Measurements from ENCODE around the gene UTS2R. TPM values are rescaled to one million over a fixed set of nuclear protein-coding genes. Genes with fewer than 3 reads are reported as not detected.

UTS2R gene
- total RNA-seq, 1 donor from 2014 or later, result not detected

DNA sequence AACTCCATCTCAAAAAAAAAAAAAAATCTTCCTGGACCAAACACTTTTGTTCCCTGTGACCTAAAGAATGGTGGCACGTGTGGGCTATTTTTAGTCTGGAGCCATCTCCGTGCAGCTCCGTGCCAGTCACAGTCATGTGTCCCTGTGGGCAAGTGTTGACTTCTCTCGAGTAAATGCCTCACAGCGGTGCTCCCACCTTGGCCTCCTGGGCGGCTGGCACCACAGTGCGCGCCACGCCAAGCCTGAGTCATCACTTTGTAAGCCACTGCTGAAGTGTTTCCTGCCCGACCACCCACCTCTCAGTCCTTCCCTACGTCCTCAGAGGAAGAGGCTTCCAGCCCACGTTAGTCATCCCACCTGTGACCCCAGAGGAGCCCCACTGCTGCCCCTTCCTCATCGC is 35.7 kb downstream of the UTS2R start:
- no peaks in the 10 kb centered on the region for H3F3A ChIP-seq (ENCODE audit: low read depth)
- H3K4me3 ChIP-seq, result no peak overlapping the region
- TF ChIP-seq, protein P1, sequence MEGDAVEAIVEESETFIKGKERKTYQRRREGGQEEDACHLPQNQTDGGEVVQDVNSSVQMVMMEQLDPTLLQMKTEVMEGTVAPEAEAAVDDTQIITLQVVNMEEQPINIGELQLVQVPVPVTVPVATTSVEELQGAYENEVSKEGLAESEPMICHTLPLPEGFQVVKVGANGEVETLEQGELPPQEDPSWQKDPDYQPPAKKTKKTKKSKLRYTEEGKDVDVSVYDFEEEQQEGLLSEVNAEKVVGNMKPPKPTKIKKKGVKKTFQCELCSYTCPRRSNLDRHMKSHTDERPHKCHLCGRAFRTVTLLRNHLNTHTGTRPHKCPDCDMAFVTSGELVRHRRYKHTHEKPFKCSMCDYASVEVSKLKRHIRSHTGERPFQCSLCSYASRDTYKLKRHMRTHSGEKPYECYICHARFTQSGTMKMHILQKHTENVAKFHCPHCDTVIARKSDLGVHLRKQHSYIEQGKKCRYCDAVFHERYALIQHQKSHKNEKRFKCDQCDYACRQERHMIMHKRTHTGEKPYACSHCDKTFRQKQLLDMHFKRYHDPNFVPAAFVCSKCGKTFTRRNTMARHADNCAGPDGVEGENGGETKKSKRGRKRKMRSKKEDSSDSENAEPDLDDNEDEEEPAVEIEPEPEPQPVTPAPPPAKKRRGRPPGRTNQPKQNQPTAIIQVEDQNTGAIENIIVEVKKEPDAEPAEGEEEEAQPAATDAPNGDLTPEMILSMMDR (IDR thresholded peaks at IDR 0.05), result no peak
- TF ChIP-seq EZH2 (IDR thresholded peaks at IDR 0.05) (no peak), EZH2phosphoT487 (IDR thresholded peaks at IDR 0.05) (no peak)
- Mint-ChIP-seq H3K4me3 (no peak overlapping the region), H3K4me1 (no peaks in the 10 kb centered on the region), H3K9me3 (no peaks in the 10 kb centered on the region), H3K36me3 (peaks cover 8% of the 10 kb centered on the region), H3K27ac (no peak overlapping the region), H3K27me3 (ENCODE audit: insufficient read depth, low read depth) (peaks cover 4% of the 10 kb centered on the region)
- no peak overlapping the region for H3K27ac ChIP-seq
- H3K9ac ChIP-seq, result no peak overlapping the region
- no peaks in the 10 kb centered on the region for H3K9me3 ChIP-seq (ENCODE audit: low read depth)
- H3K36me3 ChIP-seq, result no peaks in the 10 kb centered on the region
- H3K27me3 ChIP-seq, result no peaks in the 10 kb centered on the region
- H3K4me1 ChIP-seq, result no peaks in the 10 kb centered on the region
- H4K20me1 ChIP-seq (ENCODE audit: low read depth), result peaks cover 23% of the 10 kb centered on the region
- H3K79me2 ChIP-seq (ENCODE audit: low read depth), result no peaks in the 10 kb centered on the region
- DNase-seq (ENCODE audit: low spot score), result no peak
- no peak overlapping the region for H3K4me2 ChIP-seq
- no peak overlapping the region for H2AFZ ChIP-seq (replicated peaks)

DNA sequence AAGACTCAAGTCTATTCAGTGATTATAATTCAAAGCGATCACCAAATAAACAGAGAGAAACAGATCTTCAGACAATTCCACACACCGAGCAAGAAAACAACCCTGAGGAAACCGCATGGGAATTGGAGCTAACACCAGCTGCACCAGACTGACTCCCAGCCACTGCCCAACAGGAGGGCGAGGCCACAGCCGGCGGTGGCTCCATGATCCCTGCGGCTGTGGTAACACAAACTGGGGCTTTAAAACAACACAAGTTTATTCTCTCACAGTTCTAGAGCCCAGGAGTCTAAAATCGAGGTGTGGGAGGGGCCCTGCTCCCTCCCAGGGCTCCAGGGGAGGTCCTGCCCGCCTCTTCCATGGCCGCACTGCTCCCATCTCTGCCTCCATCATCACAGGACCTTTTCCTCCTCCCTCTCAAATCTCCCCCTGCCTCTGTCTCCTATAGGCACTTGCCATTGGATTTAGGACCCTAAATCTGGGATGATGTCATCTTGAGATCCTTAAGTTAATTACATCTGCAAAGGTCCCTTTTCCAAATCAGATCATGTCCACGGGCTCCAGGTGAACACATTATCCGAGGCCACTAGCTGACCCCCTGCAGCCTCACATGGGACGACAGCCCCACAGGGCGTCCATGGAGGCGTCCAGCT is 36.8 kb downstream of the UTS2R start:
- no peak overlapping the region for H3K4me3 Mint-ChIP-seq
- H3K79me2 ChIP-seq (ENCODE audit: low read depth), result no peaks in the 10 kb centered on the region
- no peaks in the 10 kb centered on the region for H3K4me1 ChIP-seq
- no peak overlapping the region for H2AFZ ChIP-seq (replicated peaks)
- peak overlapping the region; percentile 80 for H3K27ac Mint-ChIP-seq
- H3K27me3 Mint-ChIP-seq (ENCODE audit: insufficient read depth, low read depth), result peaks cover 4% of the 10 kb centered on the region
- H3K4me1 Mint-ChIP-seq, result no peaks in the 10 kb centered on the region
- no peaks in the 10 kb centered on the region for H3K9me3 ChIP-seq (ENCODE audit: low read depth)
- peaks cover 31% of the 10 kb centered on the region for H4K20me1 ChIP-seq (ENCODE audit: low read depth)
- TF ChIP-seq, protein P1 (IDR thresholded peaks at IDR 0.05), result no peak
- no peak for TF ChIP-seq EZH2 (IDR thresholded peaks at IDR 0.05)
- TF ChIP-seq EZH2phosphoT487 (IDR thresholded peaks at IDR 0.05), result no peak
- no peaks in the 10 kb centered on the region for H3F3A ChIP-seq (ENCODE audit: low read depth)
- no peak overlapping the region for H3K27ac ChIP-seq
- no peak overlapping the region for H3K4me2 ChIP-seq
- no peaks in the 10 kb centered on the region for H3K27me3 ChIP-seq
- no peaks in the 10 kb centered on the region for H3K36me3 ChIP-seq
- peaks cover 3% of the 10 kb centered on the region for H3K36me3 Mint-ChIP-seq
- H3K9me3 Mint-ChIP-seq, result no peaks in the 10 kb centered on the region
- no peak for DNase-seq (ENCODE audit: low spot score)
- no peak overlapping the region for H3K9ac ChIP-seq
- H3K4me3 ChIP-seq, result no peak overlapping the region

DNA sequence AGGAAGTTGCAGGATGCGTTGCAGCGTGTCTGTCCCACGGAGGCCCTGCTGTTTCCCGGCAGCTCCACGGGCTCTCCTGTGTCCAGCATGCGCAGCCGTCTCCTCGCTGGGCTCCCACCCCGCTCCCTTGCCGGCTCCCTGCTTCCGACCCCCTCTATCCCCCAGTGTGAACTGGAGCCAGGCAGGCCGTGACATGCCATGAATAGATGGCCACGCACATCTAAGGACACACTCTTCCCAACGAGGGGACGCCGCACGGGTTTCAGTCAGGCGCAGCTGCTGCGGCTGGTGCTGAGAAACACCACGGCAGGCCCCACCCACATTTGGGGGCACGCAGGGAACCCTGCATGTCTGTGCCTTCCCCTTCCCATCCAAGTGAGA is 37.4 kb downstream of the UTS2R start:
- Histone ChIP-seq H3K79me2 (ENCODE audit: low read depth) (no peaks in the 10 kb centered on the region), H3K4me2 (no peak overlapping the region), H3K9me3 (ENCODE audit: low read depth) (no peaks in the 10 kb centered on the region), H3K27me3 (no peaks in the 10 kb centered on the region), H3K27ac (no peak overlapping the region), H3K9ac (no peak overlapping the region), H3F3A (ENCODE audit: low read depth) (no peaks in the 10 kb centered on the region), H3K4me3 (no peak overlapping the region), H4K20me1 (ENCODE audit: low read depth) (peaks cover 37% of the 10 kb centered on the region), H2AFZ (replicated peaks) (no peak overlapping the region), H3K36me3 (no peaks in the 10 kb centered on the region), H3K4me1 (no peaks in the 10 kb centered on the region)
- TF ChIP-seq EZH2 (IDR thresholded peaks at IDR 0.05) (no peak), EZH2phosphoT487 (IDR thresholded peaks at IDR 0.05) (no peak)
- TF ChIP-seq, protein P1 (IDR thresholded peaks at IDR 0.05), result no peak
- Mint-ChIP-seq H3K4me1 (no peaks in the 10 kb centered on the region), H3K27ac (no peak overlapping the region), H3K27me3 (ENCODE audit: insufficient read depth, low read depth) (peaks cover 4% of the 10 kb centered on the region), H3K4me3 (no peak overlapping the region), H3K36me3 (peaks cover 3% of the 10 kb centered on the region), H3K9me3 (no peaks in the 10 kb centered on the region)
- no peak for DNase-seq (ENCODE audit: low spot score)
